Measurements from ENCODE around the gene FXYD6.
"Not testable (repeated sequence)": the region's sequence is repeated elsewhere in the genome, so short reads cannot be mapped to it uniquely, and the experiment has no call there.

The FXYD6 gene

GRCh38 chr11:117866526-117866925 lies 9.9 kb downstream of the FXYD6 start:
- no peak overlapping the region for H3K27ac ChIP-seq
- TF ChIP-seq, protein P1, sequence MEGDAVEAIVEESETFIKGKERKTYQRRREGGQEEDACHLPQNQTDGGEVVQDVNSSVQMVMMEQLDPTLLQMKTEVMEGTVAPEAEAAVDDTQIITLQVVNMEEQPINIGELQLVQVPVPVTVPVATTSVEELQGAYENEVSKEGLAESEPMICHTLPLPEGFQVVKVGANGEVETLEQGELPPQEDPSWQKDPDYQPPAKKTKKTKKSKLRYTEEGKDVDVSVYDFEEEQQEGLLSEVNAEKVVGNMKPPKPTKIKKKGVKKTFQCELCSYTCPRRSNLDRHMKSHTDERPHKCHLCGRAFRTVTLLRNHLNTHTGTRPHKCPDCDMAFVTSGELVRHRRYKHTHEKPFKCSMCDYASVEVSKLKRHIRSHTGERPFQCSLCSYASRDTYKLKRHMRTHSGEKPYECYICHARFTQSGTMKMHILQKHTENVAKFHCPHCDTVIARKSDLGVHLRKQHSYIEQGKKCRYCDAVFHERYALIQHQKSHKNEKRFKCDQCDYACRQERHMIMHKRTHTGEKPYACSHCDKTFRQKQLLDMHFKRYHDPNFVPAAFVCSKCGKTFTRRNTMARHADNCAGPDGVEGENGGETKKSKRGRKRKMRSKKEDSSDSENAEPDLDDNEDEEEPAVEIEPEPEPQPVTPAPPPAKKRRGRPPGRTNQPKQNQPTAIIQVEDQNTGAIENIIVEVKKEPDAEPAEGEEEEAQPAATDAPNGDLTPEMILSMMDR (conservative IDR thresholded peaks at IDR 0.05) = no peak

DNA sequence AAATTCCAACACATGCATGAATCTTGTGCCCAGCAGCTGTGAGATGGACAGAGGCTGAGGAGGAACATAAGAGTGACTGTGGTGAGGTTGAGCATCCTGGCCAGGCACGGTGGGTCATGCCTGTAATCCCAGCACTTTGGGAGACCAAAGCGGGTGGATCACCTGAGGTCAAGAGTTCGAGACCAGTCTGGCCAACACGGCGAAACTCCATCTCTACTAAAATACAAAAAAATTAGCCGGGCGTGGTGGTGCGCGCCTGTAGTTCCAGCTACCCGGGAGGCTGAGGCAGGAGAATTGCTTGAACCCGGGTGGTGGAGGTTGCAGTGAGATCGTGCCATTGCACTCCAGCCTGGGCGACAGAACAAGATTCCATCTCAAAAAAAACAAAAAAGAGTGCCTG lies 10.9 kb downstream of the FXYD6 start:
- not testable (repeated sequence) for H3K27ac ChIP-seq

GRCh38 chr11:117863383-117863782 lies 13.1 kb downstream of the FXYD6 start:
- H3K27ac ChIP-seq = no peak overlapping the region
- TF ChIP-seq, protein P1 (conservative IDR thresholded peaks at IDR 0.05) = no peak

- no peak overlapping the region for H3K27ac ChIP-seq
- TF ChIP-seq, protein P1 (conservative IDR thresholded peaks at IDR 0.05) = no peak
Measured at GRCh38 chr11:117862753-117863152, 13.7 kb downstream of the FXYD6 start.

GRCh38 chr11:117862019-117862725 lies 14.3 kb downstream of the FXYD6 start:
- TF ChIP-seq, protein P1 (conservative IDR thresholded peaks at IDR 0.05) = no peak

DNA sequence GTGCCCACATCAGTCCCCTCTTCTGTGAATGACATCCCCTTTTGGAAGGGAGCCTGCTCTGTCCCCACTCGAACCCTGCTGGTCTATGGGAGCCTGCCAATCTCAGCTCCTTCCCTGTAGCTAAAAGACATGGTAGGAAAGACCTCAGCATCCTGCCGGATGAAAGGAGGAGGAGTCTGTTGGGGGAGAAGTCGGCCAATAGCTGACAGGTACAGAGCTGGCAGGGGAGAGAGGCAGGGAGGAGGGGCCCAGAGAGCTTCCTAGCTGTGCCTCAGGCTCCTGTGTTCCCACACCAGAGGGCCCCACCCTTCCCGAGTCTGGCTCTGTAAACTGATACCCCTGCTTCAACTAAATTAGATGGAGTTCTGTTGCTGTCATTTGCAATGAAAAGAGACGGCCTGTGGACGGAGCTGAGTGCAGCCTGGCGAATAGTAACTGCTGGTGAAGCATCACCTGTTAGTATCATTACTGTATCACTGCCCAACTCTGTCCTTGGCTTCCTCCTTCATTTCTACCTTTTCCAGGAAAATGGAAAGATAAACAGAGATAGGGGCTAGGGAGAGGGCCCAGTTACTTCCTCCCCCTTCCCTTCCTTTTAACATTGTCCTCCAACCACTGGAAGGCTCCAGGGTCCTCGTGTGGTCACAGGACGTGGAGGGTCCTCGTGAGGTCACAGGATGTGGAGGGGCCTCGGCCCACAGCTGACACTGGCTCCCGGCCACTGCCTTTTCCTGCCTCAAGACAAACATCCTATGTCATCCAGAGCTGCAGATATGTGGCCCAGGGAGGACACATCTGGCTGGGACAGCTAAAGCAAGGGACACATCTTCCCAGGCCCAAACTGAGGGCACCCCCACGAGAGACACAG lies 15.1 kb downstream of the FXYD6 start:
- H3K27ac ChIP-seq = no peak overlapping the region
- TF ChIP-seq, protein P1 (conservative IDR thresholded peaks at IDR 0.05) = no peak

More at GRCh38 chr11:117862019-117862725, 14.3 kb downstream of the FXYD6 start:
- H3K27ac ChIP-seq = no peak overlapping the region

DNA sequence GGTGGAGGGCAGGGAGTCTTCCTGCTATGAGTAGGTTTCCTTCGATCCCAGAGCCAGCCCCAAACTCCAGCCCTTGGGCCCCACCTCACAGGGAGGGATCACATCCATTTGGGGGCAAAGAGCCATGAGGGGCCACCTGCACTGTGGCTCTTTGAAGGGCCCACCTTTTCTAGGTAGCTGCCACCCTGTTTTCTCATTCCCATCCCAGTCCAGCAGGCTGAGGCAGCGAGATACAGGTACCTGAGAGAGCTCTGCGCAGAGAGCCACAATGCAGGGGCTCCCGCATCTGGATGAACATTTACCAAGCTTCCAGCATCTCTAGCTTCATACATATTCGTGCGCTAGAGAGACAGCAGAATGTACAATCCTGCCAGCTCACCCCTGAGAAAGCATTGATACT lies 16.3 kb downstream of the FXYD6 start:
- no peak overlapping the region for H3K27ac ChIP-seq
- TF ChIP-seq, protein P1 (conservative IDR thresholded peaks at IDR 0.05) = no peak
